GM18868 (cell line): ENCODE results near the gene GLUL.

Experiments
- ATAC-seq: cut with Tn5 transposase; IDR thresholded peaks from one replicate; pipeline ENCODE4 v1.9.1; 2021; ENCODE audit warnings: mild to moderate bottlenecking, moderate library complexity; ENCODE audit not compliant: unreplicated experiment

The GLUL gene

DNA sequence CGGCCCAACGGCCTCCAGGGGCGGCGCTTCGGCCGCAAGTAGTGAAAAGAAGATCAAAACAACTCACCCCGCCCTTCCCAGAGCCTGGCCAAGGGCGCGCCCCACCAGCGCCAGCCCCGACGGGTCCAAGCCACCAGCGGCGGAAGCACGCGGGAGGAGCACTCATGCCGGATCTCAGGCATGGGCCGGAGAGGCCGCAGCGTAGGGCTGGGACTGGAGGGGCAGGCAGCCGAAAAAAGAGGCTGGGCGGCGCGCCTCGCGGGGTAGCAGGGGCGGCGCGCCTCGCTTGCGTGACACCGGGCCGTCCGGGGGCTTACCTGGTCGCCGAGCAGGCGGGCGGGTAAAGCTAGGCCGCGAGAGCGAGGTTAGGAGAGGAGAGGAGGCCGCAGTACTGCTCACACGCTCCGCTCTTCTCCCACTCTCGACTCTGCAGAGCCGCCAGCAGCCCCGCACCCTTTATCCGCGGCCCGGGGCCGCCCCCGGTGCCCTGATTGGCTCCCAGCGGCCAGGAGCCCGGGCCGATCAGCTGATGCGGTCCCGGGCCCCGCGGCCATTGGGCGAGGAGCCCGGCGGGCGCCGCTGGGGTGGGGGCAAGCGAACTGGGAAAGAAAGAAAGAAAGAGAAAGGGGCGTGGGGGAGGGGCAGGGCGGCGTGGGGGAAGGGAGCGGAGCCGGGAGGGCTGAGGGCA lies at the start of gene GLUL:
TSS of gene GLUL (minus strand) at position 429 of the 688 bp plus-strand sequence. CDS start 3,053 bp downstream, outside the sequence.
- peak; percentile 81 for ATAC-seq

DNA sequence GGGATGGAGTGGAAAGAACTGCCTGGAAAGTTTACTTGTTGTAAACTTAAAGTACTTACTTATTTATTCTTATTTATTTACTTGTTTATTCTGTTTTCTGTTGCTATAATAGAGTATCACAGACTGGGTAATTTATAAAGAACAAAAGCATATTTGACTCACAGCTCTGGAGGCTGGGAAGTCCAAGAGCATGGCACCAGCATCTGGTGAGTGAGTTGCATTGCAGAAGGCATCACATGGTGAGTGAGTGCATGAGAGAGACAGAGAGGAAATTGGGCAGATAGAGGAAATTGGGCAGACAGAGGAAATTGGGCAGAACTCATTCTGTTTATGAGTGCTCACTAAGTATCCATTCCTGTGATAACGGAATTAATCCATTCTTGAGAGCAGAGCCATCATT lies 46.7 kb upstream of the GLUL start:
- no peak for ATAC-seq

DNA sequence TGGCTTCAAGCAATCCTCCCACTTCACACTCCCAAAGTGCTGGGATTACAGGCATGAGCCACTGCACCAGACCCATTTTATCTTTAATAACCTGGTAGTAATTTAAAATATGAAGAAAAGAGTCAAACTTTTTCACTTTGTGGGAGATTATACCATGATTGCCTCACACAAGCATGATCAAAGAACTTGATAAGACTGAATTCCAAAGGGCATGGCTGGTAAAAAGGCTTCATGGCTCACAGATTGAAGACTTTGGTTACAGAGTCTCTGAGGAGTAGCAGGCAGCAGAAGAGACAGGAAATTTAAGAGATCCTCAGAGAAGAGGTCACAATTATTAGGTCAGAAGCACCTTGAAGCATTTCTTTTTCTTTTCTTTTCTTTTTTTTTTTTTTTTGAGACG lies 42.0 kb upstream of the GLUL start:
- no peak for ATAC-seq

DNA sequence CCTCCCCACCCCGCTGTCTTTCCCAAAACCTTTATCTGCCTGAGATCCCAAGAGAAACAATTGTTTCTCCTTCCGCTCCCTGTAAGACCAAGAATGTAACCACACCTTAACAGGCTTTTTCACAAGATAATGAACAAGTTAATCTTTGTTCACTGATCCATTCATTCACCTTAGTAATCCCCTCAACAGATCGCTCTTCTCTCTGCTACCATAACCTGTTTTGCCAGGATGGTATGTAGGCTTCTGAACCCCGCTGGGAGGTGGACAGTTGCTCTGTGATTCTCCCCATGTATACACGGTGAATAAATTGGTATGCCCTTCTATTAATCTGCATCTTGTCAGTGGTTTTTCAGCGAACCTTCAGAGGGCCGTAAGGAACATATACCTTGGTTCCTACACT lies 39.7 kb upstream of the GLUL start:
- ATAC-seq = no peak

DNA sequence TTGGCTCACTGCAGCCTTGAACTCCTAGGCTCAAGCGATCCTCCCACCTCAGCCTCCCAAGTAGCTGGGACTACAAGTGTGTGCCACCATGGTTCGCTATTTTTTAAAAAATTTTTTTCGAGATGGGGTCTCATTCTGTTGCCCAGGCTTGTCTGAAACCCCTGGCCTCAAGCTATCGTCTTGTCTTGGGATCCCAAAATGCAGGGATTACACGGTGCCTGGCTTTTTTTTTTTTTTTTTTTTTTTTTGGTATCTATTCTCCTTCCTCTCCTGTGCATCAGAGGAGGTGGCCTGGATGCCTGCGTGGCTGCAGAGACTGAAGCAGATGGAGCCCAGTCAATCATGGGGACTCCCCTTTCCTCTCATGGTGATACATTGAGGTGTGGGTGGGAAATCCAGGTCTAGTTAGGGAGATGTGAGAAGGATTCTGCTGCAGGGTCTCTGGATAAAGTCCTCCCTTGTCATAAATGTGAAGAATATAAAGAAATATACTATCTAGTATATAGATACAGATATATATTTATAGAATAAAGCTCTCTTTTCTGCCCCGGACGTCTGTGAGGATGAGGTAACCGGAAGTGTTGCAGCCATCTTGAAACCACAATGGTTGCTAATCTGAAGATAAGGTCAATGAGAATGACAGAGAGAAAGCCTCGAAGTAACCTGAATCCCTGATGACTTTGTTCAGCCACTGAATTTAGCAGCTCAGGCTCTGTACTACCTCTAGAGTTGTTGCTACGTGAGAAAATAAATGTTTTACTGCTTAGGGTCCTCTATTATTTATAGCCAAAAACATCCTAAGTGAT lies 38.9 kb upstream of the GLUL start:
- ATAC-seq = peak; percentile 41

DNA sequence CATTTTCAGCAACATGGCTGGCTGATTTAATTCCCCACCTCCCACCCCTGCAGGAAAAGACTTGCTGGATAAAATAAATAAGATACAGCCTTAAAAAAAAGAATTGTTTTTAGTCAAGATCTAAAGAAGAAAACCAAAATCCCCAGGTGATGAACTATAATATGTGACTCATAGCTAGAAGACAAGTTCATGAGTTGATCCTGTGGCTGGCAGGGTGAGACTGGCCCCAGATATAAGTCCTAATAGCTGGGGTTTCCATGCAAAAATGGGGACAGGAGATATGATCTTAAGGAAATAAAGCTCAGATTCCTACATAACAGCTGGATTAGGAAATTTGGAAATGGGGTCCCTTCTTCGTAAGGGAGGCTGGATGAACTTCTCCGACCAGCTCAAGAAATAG lies 36.5 kb upstream of the GLUL start:
- peak; percentile 31 for ATAC-seq

DNA sequence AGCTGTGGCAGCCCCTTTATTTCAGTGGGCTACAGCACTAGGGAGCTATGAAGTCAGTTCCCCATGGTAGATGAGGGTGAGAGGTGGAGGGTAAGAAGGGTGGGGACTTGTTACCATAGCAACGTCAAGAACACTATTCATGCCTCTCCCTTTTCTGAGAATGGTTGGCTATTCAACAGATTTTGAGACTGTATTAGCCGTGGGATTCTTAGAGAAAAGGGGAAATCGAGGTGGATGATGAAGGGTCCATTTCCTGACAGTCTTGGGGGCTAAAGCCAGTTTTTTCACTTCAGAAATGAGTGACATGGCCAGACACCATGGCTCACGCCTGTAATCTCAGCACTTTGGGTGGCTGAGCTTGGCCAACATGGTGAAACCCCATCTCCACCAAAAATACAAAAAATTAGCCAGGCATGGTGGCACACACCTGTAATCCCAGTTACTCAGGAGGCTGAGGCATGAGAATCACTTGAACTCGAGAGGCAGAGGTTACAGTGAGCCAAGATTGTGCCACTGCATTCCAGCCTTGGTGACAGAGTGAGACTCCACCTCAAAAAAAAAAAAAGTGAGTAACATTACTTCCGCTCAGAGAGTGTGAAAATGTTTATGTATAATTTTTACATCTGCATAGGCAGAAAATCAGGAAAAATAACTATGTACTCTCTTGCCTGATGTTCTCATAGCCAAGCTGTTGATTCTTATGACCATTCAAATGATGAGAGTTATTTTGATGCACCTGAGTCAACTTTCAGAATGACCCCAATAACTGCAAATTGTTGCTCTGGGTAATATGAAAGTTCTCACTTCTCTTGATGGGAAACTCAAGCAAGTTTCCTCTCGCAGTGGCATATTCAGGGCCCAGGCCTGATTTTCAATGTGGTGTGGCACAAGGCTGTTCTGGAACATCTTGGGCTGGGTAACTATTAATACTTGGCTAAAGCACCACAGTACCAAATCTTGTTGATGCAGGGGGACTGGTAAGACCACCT lies 35.1 kb upstream of the GLUL start:
- peak; percentile 51 for ATAC-seq

DNA sequence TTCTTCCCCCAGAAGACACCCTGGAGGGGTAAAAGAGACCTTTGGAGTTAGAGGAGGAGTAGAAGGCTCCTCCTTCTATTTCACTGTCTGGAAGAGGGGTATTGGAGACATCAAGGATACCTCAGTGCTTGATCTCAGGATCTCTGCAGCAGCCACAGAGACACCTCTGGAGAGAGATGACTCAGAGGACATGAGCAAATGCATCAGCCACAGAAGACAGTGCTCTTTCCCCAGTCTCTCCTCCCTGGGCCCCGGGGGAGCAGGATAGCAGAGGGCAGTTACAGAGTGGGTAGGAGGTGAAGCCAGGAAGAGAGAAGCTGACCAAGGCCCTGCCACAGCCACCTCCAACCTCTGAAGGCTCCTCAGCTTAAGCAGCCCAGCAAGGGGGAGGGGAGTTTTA lies 24.2 kb upstream of the GLUL start:
- no peak for ATAC-seq

DNA sequence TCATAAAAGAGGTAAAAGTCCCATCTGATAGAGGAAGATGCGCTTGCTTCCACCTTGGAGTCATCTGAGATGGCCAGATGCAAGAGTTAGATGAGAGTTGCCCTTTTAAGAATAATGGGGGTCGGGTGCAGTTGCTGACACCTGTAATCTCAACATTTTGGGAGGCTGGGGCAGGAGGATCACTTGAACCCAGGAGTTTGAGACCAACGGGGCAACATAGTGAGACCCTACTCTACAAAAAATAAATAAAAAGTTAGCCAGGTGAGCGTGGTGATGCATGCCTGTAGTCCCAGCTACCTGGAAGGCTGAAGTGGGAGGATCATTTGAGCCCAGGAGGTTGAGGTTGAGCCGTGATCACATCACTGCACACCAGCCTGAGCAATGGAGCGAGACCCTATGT lies 22.4 kb upstream of the GLUL start:
- ATAC-seq = no peak

DNA sequence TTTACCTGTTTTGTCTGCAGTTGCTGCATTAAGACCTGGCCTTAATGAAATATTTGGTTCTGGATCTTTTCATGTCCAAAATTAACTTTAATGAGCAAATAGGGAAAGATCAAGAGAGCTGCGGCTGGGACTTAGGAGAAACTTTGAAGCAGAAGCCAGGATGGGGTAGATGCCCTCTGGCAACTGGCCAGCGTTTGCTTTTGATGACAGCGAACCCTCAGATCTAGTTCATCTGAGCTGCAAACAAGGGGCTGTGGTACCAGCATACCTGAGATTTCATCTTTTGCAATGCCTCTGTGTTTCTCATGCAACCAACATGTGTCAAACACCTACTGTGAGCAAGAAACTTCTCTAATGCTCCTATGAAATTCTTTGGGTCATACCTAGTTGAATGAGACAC lies 21.9 kb upstream of the GLUL start:
- ATAC-seq = no peak

DNA sequence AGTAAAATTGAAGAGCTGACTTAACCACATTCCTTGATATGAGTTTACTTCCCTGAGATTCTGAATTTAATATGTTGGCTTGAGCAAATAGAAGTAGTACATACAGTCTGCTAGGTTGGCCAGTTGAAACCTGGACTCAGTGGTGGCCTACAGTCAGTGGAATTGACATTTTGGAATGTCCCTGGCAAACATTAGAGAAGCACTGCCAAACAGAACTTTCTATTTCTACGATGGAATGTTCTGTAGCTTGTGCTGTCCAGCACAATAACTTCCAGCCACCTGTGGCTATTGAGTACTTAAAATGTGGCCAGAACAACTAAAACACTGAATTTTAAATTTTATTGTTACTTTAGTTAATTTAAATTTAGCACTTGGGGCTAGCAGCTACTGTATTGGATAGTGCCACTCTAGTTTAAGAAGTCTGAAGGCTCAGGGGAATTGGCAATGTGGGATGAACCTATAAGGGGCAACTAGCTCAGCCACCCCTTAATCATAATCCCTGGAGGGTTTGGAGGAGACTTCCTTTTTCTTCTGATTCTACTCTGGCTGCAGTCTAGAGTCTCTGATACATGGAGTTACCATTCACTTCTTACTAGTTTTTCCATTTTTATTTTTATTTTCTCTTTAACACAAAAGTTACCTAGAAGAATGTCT lies 19.2 kb upstream of the GLUL start:
- no peak for ATAC-seq

DNA sequence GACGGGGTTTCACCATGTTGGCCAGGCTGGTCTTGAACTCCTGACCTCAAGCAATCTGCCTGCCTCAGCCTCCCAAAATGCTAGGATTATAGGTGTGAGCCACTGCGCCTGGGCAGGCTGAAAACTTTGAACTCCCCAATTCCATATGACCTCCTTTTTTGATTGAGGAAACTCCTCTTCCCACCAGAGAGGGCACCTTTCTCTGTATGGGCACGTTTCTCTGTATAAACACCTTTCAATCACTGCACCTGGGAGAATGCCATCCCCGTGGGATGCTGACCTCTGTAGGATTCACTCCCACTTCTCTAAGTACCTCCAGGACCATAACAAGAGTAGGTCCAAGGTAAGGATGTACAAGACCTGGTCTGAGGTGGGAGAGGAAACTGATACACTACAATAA lies 18.5 kb upstream of the GLUL start:
- no peak for ATAC-seq

DNA sequence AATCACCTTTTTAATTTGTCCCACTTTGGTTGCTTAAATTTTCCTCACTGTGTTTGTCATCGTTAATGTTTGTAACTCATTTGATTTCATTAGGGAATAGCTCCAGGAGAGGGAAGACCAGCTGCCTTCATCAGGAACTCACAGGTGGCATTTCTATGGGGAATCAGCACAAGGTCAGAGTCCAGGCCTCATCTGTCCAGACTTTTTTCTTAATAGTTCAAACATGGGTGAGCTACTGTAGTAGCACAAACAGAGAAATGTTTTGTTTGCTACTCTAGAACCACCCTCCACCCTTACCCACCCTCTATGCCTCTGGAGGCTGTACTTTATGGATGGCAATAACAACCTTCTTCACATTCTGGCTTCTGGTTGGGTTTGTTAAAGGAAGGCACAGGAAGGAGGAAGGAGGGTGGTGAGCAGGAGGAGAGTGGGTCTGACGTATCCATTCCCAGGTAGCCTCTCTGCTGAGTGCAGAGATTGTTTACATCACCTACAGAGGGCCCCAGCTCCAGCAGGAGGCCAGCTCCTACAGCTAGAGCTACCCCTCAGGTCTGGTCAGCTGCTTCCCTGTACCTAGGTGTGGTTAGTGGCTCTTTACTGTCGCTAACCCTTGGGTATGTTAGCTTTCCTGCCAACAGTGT lies 17.0 kb upstream of the GLUL start:
- ATAC-seq = no peak

DNA sequence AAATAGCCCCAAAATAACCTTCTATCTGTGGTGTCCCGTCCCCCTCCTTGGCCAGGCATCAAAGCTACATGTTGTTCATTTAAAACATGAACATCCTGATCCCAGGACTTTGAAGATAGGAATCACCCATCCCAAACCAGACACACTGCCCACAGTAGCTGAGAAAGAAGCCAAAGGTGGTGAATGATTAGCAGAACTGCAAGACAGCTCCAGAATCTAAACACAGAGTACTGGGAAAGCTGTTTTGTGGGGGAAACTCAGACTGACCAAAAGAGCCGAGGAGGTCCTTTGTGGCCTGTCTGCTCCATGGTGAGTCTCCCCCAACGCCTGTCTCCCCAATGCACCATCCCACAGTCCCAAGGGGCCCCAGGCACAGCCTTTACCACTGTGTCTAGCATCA lies 16.1 kb upstream of the GLUL start:
- no peak for ATAC-seq

DNA sequence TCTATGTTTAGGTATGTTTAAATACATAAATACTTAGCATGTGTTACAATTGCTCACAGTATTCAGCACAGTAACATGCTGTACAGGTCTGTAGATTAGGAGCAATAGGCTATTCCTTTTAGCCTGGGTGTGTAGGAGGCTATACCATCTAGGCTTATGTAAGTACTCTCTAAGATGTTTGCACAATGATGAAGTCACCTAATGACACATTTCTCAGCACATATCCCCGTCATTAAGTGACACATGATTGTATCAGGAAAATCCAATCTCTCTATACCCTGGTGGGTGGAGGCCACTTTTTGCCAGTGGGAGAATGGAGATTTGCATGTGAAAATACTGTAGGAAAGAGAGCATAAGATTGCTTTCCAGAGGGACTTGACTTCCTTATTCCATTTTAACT lies 14.4 kb upstream of the GLUL start:
- ATAC-seq = no peak

DNA sequence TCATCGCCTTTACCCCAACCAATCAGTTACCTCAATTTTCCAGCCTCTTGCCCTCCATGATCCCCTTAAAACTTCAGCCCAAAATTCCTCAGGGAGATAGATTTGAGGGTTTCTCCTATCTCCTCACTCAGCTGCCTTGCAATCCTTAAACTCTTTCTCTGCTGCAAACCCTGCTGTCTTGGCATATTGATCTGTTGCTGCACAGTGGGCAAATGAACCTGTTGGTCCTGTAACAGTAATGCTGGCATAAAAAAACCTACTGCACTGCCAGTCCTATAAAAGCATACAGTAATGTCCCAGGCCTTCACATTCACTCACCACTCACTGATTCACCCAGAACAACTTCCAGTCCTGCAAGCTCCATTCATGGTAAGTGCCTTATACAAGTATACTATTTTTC lies 14.0 kb upstream of the GLUL start:
- ATAC-seq = no peak

DNA sequence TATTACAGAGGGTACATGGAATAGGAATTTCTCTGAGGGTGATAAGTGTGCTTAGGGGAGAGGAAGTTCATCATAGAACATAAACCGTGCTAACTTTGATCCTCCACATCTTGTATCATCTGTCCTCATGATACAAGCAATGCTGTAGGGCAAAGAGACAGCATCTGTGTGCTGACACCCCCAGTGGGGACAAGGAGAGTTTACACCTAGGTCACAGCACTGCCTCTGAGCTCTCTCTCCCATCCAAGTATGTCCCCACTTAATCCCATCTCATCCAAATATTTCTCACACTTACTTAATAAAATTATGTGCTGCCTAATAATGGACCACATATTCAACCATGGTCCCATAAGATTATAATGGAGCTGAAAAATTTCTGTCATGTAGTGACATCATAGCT lies 13.2 kb upstream of the GLUL start:
- ATAC-seq = no peak

DNA sequence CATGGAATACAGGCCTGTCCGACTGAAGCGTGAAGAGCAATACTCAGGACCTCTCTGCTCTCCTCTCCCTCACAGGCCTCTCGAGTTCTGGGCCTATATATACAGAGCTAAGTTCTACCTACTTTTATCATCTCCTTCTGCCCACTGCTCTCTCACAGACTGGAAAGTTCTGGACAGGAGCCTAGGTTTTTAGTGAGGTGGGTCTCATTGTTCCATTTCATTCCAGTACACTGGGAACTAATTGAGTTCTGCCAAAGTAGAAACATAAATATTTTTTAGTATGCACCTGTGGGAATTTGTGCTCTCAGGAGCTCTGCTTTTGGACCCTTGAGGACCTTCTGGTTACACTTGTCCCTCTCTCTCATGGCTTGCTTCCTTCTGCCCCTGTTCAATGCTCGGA lies 9.0 kb upstream of the GLUL start, which contains the start of gene TEDDM1:
TSS of gene TEDDM1 (minus strand) at position 101 of the 400 bp plus-strand sequence. CDS start 182 bp downstream, outside the sequence.
- no peak for ATAC-seq

DNA sequence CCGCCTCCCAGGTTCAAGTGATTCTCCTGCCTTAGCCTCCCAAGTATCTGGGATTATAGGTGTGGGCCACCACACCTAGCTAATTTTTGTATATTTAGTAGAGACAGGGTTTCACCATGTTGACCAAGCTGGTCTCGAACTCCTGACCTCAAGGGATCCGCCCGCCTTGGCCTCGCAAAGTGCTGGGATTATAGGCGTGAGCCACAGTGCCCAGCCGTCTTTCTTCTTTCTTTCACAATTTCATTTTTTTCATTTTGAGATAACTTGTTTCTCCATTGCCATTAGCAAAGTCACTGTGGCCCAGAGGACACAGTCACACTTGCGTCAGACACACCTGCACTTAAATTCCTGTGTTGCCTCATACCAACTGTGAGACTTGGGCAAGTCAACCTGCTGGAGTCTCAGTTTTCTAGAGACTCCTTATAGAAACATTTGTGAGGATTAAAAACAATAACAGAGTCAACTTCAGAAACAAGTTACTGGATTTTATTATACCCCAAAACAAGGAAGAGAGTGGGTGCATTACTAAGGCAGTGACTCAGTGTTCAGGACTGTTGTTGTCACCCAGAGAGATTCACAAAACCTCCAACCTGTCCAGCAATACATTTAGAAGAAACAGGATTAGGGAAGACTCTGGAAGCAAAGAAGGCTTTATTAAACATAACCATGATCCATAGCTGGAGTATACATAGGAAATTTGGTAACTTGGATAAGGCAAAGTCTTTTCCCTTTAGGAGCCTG lies 6.2 kb upstream of the GLUL start:
- ATAC-seq = no peak
